A549 (cell line): ENCODE measurements around the gene CPSF7. TPM values are rescaled to one million over a fixed set of nuclear protein-coding genes. Genes with fewer than 3 reads are reported as not detected.
"Not testable (repeated sequence)": the region's sequence is repeated elsewhere in the genome, so short reads cannot be mapped to it uniquely, and the experiment has no call there.

Experiments used
- ATAC-seq, 2 experiments: fragments of 200-7000 bp in 1 of 2; fragments of >200 bp in 1 of 2; cut with Nextera tagmentation in 1 of 2; cut with Tn5 transposase in 1 of 2; 3 replicates each; pipeline versions ENCODE4 v1.8.0 to v1.9.1; 2018 to 2020; ENCODE audit warnings: mild to moderate bottlenecking in 1 of 2, moderate library complexity in 1 of 2
- CTCF ChIA-PET: fragments of 300-600 bp; sonication (Branson Sonifier 250); formaldehyde crosslinking; extraction: SDS; loops from one replicate; lab custom pipeline; 2021; ENCODE audit warnings: antibody characterized with exemption, inconsistent platforms; lab: Yijun Ruan, JAX
- POLR2A ChIA-PET: fragments of 350-600 bp; formaldehyde crosslinking; extraction: SDS; loops from one replicate; lab custom pipeline; 2021; ENCODE audit warnings: antibody characterized with exemption, inconsistent platforms; lab: Yijun Ruan, JAX
- DNase-seq, 2 experiments: peaks; one replicate each; pipeline versions ENCODE4 v3.0.0 to v3.0.0-alpha.2; 2011 to 2016; ENCODE audit warnings: low read depth in 1 of 2, low spot score in 1 of 2
- FAIRE-seq: peaks from 2 replicates; lab custom pipeline; 2011; peaks lifted over from hg19 to GRCh38; lab: Jason Lieb, UNC
- H3K27ac ChIP-seq, 2 experiments: fragments of >200 bp; sonication (Bioruptor Twin); formaldehyde crosslinking; 3 replicates each; pipeline ENCODE4 v1.5.1; 2016 to 2017
- H3K4me1 ChIP-seq: fragments of >200 bp; sonication (Bioruptor Twin); formaldehyde crosslinking; 3 replicates; pipeline ENCODE4 v1.6.1; 2016
- H3K4me2 ChIP-seq: fragments of >200 bp; sonication (Bioruptor Twin); formaldehyde crosslinking; 3 replicates; pipeline ENCODE4 v1.6.1; 2016
- H3K4me3 ChIP-seq: fragments of >200 bp; sonication (Bioruptor Twin); formaldehyde crosslinking; 3 replicates; pipeline ENCODE4 v1.5.1; 2016
- H3K9me3 ChIP-seq: fragments of >200 bp; sonication (Bioruptor Twin); formaldehyde crosslinking; 3 replicates; pipeline ENCODE4 v1.6.1; 2016
- CEBPB ChIP-seq, 2 experiments: fragments of >200 bp in 1 of 2; sonication (Bioruptor Twin) in 1 of 2; formaldehyde crosslinking in 1 of 2; IDR thresholded peaks; 2 replicates each; pipeline ENCODE4 v1.6.1; 2012 to 2016
- CTCF ChIP-seq: fragments of >200 bp; sonication (Bioruptor Twin); formaldehyde crosslinking; IDR thresholded peaks from 3 replicates; pipeline ENCODE4 v1.5.1; 2016
- FOSL2 ChIP-seq, 2 experiments: fragments of 450-650 bp in 1 of 2; fragments of >200 bp in 1 of 2; sonication (Bioruptor Twin) in 1 of 2; formaldehyde crosslinking; IDR thresholded peaks; 2 replicates each; pipeline versions ENCODE4 v1.5.0 to v1.6.1; 2016 to 2020; ENCODE audit warnings: mild to moderate bottlenecking in 1 of 2, moderate library complexity in 1 of 2
- FOXS1 ChIP-seq: fragments of 250-450 bp; sonication (Bioruptor Pico); IDR thresholded peaks from 2 replicates; pipeline ENCODE4 v1.5.0; 2020; ENCODE audit warnings: mild to moderate bottlenecking, moderate library complexity
- HES2 ChIP-seq: fragments of >200 bp; sonication (Bioruptor Twin); formaldehyde crosslinking; IDR thresholded peaks from 2 replicates; pipeline ENCODE4 v1.6.1; 2016
- HMGXB4 ChIP-seq: fragments of 250-450 bp; sonication (Bioruptor Pico); IDR thresholded peaks from 2 replicates; pipeline ENCODE4 v1.5.0; 2021; ENCODE audit warnings: mild to moderate bottlenecking, moderate library complexity, borderline replicate concordance
- HOXB13 ChIP-seq: fragments of 250-450 bp; sonication (Bioruptor Pico); IDR thresholded peaks from 2 replicates; pipeline ENCODE4 v1.5.0; 2020; ENCODE audit warnings: low read depth, mild to moderate bottlenecking, moderate library complexity
- MAFK ChIP-seq: fragments of 450-650 bp; IDR thresholded peaks from 2 replicates; pipeline ENCODE4 v1.6.1; 2014; ENCODE audit not compliant: partially characterized antibody
- MAX ChIP-seq: IDR thresholded peaks from 2 replicates; pipeline ENCODE4 v1.6.1; 2012
- MYC ChIP-seq: IDR thresholded peaks from 2 replicates; pipeline ENCODE4 v1.6.1; 2012; ENCODE audit warnings: mild to moderate bottlenecking, inconsistent platforms, low read length, improper control_type of control experiment, borderline replicate concordance
- NFE2L2 ChIP-seq: fragments of 150-350 bp; conservative IDR thresholded peaks from 2 replicates; pipeline ENCODE4 v1.6.1; 2014; ENCODE audit warnings: low read length
- NPAS2 ChIP-seq: fragments of 250-450 bp; sonication (Bioruptor Pico); IDR thresholded peaks from 2 replicates; pipeline ENCODE4 v1.8.0; 2022; ENCODE audit warnings: mild to moderate bottlenecking, moderate library complexity, borderline replicate concordance
- PHF8 ChIP-seq: fragments of 200-600 bp; sonication (generic); IDR thresholded peaks from 2 replicates; pipeline ENCODE4 v1.6.1; 2016; ENCODE audit warnings: low read depth, mild to moderate bottlenecking, antibody characterized with exemption, moderate library complexity, borderline replicate concordance
- RAD21 ChIP-seq, 2 experiments: fragments of >200 bp in 1 of 2; sonication (Bioruptor Twin) in 1 of 2; formaldehyde crosslinking in 1 of 2; IDR thresholded peaks in 1 of 2; conservative IDR thresholded peaks in 1 of 2; 2 replicates in 1 of 2; 3 replicates in 1 of 2; pipeline ENCODE4 v1.6.1; 2012 to 2018; ENCODE audit warnings: inconsistent platforms in 1 of 2
- RARB ChIP-seq: fragments of 250-450 bp; sonication (Bioruptor Pico); IDR thresholded peaks from 2 replicates; pipeline ENCODE4 v1.8.0; 2021; ENCODE audit warnings: mild to moderate bottlenecking, moderate library complexity
- REST ChIP-seq: fragments of 200-600 bp; sonication (generic); IDR thresholded peaks from 2 replicates; pipeline ENCODE4 v1.6.1; 2016; ENCODE audit warnings: antibody characterized with exemption, mild to moderate bottlenecking, moderate library complexity
- RNF2 ChIP-seq: fragments of 200-600 bp; sonication (generic); IDR thresholded peaks from 2 replicates; pipeline ENCODE4 v1.6.1; 2016; ENCODE audit warnings: low read depth, mild to moderate bottlenecking, antibody characterized with exemption, moderate library complexity, borderline replicate concordance
- SREBF2 ChIP-seq: fragments of 450-650 bp; IDR thresholded peaks from 2 replicates; pipeline ENCODE4 v1.6.1; 2014; ENCODE audit warnings: mild to moderate bottlenecking, moderate library complexity
- TP53 ChIP-seq: fragments of 250-450 bp; sonication (Bioruptor Pico); IDR thresholded peaks from 2 replicates; pipeline ENCODE4 v1.5.0; 2021; ENCODE audit warnings: mild to moderate bottlenecking, moderate library complexity
- ZSCAN20 ChIP-seq: fragments of 250-450 bp; sonication (Bioruptor Pico); IDR thresholded peaks from 2 replicates; pipeline ENCODE4 v1.8.0; 2022; ENCODE audit warnings: mild to moderate bottlenecking, moderate library complexity
- whole genome bisulfite sequencing: methylation state at CpG from one replicate; pipeline ENCODE4 v1.1.6; 2017; ENCODE audit errors: missing lambda C conversion rate; 5-methylcytosine and 5-hydroxymethylcytosine counted together
- polyA plus RNA-seq, 4 experiments: library from polyadenylated mRNA; depleted of rRNA in 3 of 4; stranded (reverse); fragments of >200 nt; fragmentation: RNase III in 1 of 4; extraction: RNeasy Plus Mini Kit Qiagen cat#74134 plus additional on column Dnase treatment in 1 of 4; gene quantifications; 2 replicates in 3 of 4; 3 replicates in 1 of 4; pipeline ENCODE4 v1.2.3, GENCODE V29; 2011 to 2017

CPSF7 gene
- polyA plus RNA-seq, 2 of the 4 experiments (the other 2 are of a cell fraction) = 56.7 to 62.9 TPM

GRCh38 chr11:61390161-61390560, 39.6 kb downstream of the CPSF7 start:
- Histone ChIP-seq H3K4me3 (no peak overlapping the region), H3K9me3 (0 out of 3 replicates have a peak, but pooled peaks cover 2% of the 10 kb centered on the region), H3K4me1 (0 out of 3 replicates have a peak, but pooled peaks cover 8% of the 10 kb centered on the region)
- DNase-seq = no peak
- CTCF ChIA-PET = interaction anchor here (1.0 to 17.4 kb wide), 5 partner anchors 30 to 59 kb away, joined by 3 to 521 read pairs (median 4); partner anchors contain the start of genes CYB561A3 and TMEM138
- no peak for TF ChIP-seq RARB (CRISPR knock-in tag)
- no peak for TF ChIP-seq HMGXB4 (CRISPR knock-in tag)
- TF ChIP-seq RNF2 = no peak
- TF ChIP-seq FOSL2 (IDR thresholded peaks at IDR 0.05) = no peak
- no peak for TF ChIP-seq FOSL2 (CRISPR knock-in tag; IDR thresholded peaks at IDR 0.05)
- TF ChIP-seq NPAS2 (CRISPR knock-in tag) = no peak
- TF ChIP-seq MAX = no peak
- no peak for TF ChIP-seq MYC
- TF ChIP-seq CEBPB (IDR thresholded peaks at IDR 0.05) = no peak
- TF ChIP-seq PHF8 = no peak
- no peak for TF ChIP-seq SREBF2
- TF ChIP-seq FOXS1 (CRISPR knock-in tag) = no peak
- TF ChIP-seq MAFK = no peak
- no peak for TF ChIP-seq HES2
- no peak for TF ChIP-seq HOXB13
- TF ChIP-seq TP53 (CRISPR knock-in tag) = no peak
- no peak for TF ChIP-seq REST
- no peak for TF ChIP-seq ZSCAN20
- TF ChIP-seq, all 56 proteins: peak for 0
- Histone ChIP-seq H3K4me2 (no peak overlapping the region), H3K27ac (no peak overlapping the region)
- no peak for ATAC-seq
- 89% methylated on average over 1 of the region's 1 CpG for WGBS
- POLR2A ChIA-PET = no interaction called here
- FAIRE-seq = no peak

GRCh38 chr11:61384271-61385242, 45.2 kb downstream of the CPSF7 start:
- no peak overlapping the region for H3K27ac ChIP-seq
- WGBS = 83% methylated on average over 15 of the region's 15 CpGs
- H3K4me2 ChIP-seq = no peak overlapping the region
- no peaks in the 10 kb centered on the region for H3K9me3 ChIP-seq
- peaks cover 3% of the 10 kb centered on the region; the same call in 2 of the 3 replicates for H3K4me1 ChIP-seq
- peak; percentile 72 to 76 for ATAC-seq
- CTCF ChIA-PET = interaction anchor here (1.0 to 17.4 kb wide), 32 partner anchors 9 to 554 kb away, joined by 3 to 552 read pairs (median 6); partner anchors contain the start of genes CYB561A3, DDB1, TKFC and TMEM138
- TF ChIP-seq CTCF (peak; percentile 17; the same call in 1 of the 3 replicates), NFE2L2 (no peak), RAD21 (conservative IDR thresholded peaks at IDR 0.05 in 1 of 2, IDR thresholded peaks at IDR 0.05 in 1 of 2) (peak; percentile 28 to 54; a peak in 2 of 5 replicates)
- TF ChIP-seq, all 56 proteins: peak for 2
- DNase-seq = peak in 1 of 2 experiments; percentile 66
- FAIRE-seq = no peak
- POLR2A ChIA-PET = interaction anchor here (1.0 to 4.6 kb wide), 3 partner anchors 22 to 90 kb away, joined by 3 to 40 read pairs (median 32); partner anchors contain the start of genes CYB561A3, DDB1, TKFC and TMEM138
- H3K4me3 ChIP-seq = no peak overlapping the region

GRCh38 chr11:61383859-61384258, 45.9 kb downstream of the CPSF7 start:
- not testable (repeated sequence) for H3K4me2 ChIP-seq, FAIRE-seq, ATAC-seq, H3K4me1 ChIP-seq, H3K9me3 ChIP-seq, DNase-seq, H3K27ac ChIP-seq, H3K4me3 ChIP-seq
- ChIA-PET POLR2A (interaction anchor here (3.1 to 4.6 kb wide), 2 partner anchors 22 to 49 kb away, joined by 32 to 40 read pairs; partner anchors contain the start of genes CYB561A3, DDB1, TKFC and TMEM138), CTCF (interaction anchor here (0.6 to 17.4 kb wide), 11 partner anchors 8 to 553 kb away, joined by 3 to 552 read pairs (median 7); partner anchors contain the start of genes CYB561A3, DDB1, TKFC and TMEM138)
- 92% methylated on average over 5 of the region's 5 CpGs for whole genome bisulfite sequencing
